GM21360 (cell line): ENCODE data around the gene ARSJ.

Experiments
- ATAC-seq: cut with Tn5 transposase; IDR thresholded peaks from one replicate; pipeline ENCODE4 v1.9.1; 2021; ENCODE audit warnings: mild to moderate bottlenecking, moderate library complexity; ENCODE audit not compliant: unreplicated experiment

The ARSJ gene

GRCh38 chr4:113905301-113905700, 74.1 kb downstream of the ARSJ start:
- ATAC-seq, result no peak

- no peak for ATAC-seq
Observed at GRCh38 chr4:113904877-113905276, 74.6 kb downstream of the ARSJ start.

- ATAC-seq, result no peak
Observed at GRCh38 chr4:113901994-113902787, 77.3 kb downstream of the ARSJ start.

GRCh38 chr4:113899271-113900070, 80.0 kb downstream of the ARSJ start:
- peak; percentile 83 for ATAC-seq

- no peak for ATAC-seq
Observed at GRCh38 chr4:113893546-113893945, 85.9 kb downstream of the ARSJ start.

GRCh38 chr4:113888006-113888405, 91.4 kb downstream of the ARSJ start:
- no peak for ATAC-seq

GRCh38 chr4:113885291-113885690, 94.2 kb downstream of the ARSJ start:
- no peak for ATAC-seq

- no peak for ATAC-seq
Observed at GRCh38 chr4:113884655-113885054, 94.8 kb downstream of the ARSJ start.

- no peak for ATAC-seq
Observed at GRCh38 chr4:113882668-113883067, 96.8 kb downstream of the ARSJ start.

- no peak for ATAC-seq
Observed at GRCh38 chr4:113881256-113881655, 98.2 kb downstream of the ARSJ start.

GRCh38 chr4:113880240-113881028, 99.0 kb downstream of the ARSJ start:
- no peak for ATAC-seq

GRCh38 chr4:113878668-113879067, 100.8 kb downstream of the ARSJ start:
- ATAC-seq, result no peak

- no peak for ATAC-seq
Observed at GRCh38 chr4:113874480-113874879, 105.0 kb downstream of the ARSJ start.

GRCh38 chr4:113873508-113873907, 105.9 kb downstream of the ARSJ start:
- no peak for ATAC-seq

- no peak for ATAC-seq
Observed at GRCh38 chr4:113872426-113873260, 106.8 kb downstream of the ARSJ start.

GRCh38 chr4:113871080-113871479, 108.4 kb downstream of the ARSJ start:
- ATAC-seq, result no peak

- ATAC-seq, result peak; percentile 99
Observed at GRCh38 chr4:113869743-113870375, 109.6 kb downstream of the ARSJ start.

GRCh38 chr4:113866611-113867010, 112.8 kb downstream of the ARSJ start:
- ATAC-seq, result no peak

GRCh38 chr4:113858924-113859323, 120.5 kb downstream of the ARSJ start:
- no peak for ATAC-seq

GRCh38 chr4:113851816-113852215, 127.6 kb downstream of the ARSJ start:
- ATAC-seq, result no peak
